Hepatocyte (in vitro differentiated cells): ENCODE results near the gene SLC13A5.

Experiments used
- EZH2 ChIP-seq: fragments of 200-600 bp; sonication (generic); IDR thresholded peaks from 2 replicates; pipeline ENCODE4 v1.6.1; 2016; ENCODE audit warnings: antibody characterized with exemption, mild to moderate bottlenecking, borderline replicate concordance
- EZH2phosphoT487 ChIP-seq: fragments of 200-600 bp; sonication (generic); IDR thresholded peaks from one replicate; pipeline ENCODE4 v1.6.1; 2018; ENCODE audit warnings: antibody characterized with exemption, mild to moderate bottlenecking, low read depth, moderate library complexity; ENCODE audit not compliant: unreplicated experiment, severe bottlenecking
- TF ChIP-seq, protein P1 (sequence below): fragments of 200-600 bp; sonication (generic); IDR thresholded peaks from 2 replicates; pipeline ENCODE4 v1.5.1; 2016; ENCODE audit warnings: antibody characterized with exemption, mild to moderate bottlenecking; ENCODE audit not compliant: poor library complexity

- TF ChIP-seq, protein P1, sequence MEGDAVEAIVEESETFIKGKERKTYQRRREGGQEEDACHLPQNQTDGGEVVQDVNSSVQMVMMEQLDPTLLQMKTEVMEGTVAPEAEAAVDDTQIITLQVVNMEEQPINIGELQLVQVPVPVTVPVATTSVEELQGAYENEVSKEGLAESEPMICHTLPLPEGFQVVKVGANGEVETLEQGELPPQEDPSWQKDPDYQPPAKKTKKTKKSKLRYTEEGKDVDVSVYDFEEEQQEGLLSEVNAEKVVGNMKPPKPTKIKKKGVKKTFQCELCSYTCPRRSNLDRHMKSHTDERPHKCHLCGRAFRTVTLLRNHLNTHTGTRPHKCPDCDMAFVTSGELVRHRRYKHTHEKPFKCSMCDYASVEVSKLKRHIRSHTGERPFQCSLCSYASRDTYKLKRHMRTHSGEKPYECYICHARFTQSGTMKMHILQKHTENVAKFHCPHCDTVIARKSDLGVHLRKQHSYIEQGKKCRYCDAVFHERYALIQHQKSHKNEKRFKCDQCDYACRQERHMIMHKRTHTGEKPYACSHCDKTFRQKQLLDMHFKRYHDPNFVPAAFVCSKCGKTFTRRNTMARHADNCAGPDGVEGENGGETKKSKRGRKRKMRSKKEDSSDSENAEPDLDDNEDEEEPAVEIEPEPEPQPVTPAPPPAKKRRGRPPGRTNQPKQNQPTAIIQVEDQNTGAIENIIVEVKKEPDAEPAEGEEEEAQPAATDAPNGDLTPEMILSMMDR = no peak
- TF ChIP-seq EZH2 (no peak), EZH2phosphoT487 (no peak)
Measured at GRCh38 chr17:6671431-6671830, 41.7 kb downstream of the SLC13A5 start.
